Natural killer cell (primary cell): ENCODE results near the gene SMPD2. TPM values are rescaled to one million over a fixed set of nuclear protein-coding genes. Genes with fewer than 3 reads are reported as not detected.

Experiments used
- ATAC-seq, 3 donors: fragments of 150-1000 bp in 2 of 3; fragments of 200-7000 bp in 1 of 3; cut with Tn5 transposase; 1 replicate in 1 of 3; 2 replicates in 2 of 3; pipeline ENCODE4 v1.10.0; 2021; ENCODE audit warnings: mild to moderate bottlenecking in 2 of 3, moderate library complexity in 2 of 3
- DNase-seq, 2 donors: peaks; one replicate each; pipeline versions ENCODE4 v3.0.0 to v3.0.0-alpha.2; 2013 to 2021; ENCODE audit warnings: mixed read lengths in 1 of 2
- H3K27ac ChIP-seq: one replicate; pipeline ENCODE4 v1.5.1; 2013; ENCODE audit warnings: mild to moderate bottlenecking, low read length
- H3K27me3 ChIP-seq: one replicate; pipeline ENCODE4 v1.6.1; 2013; ENCODE audit warnings: low read length; ENCODE audit not compliant: control insufficient read depth, insufficient read depth
- H3K36me3 ChIP-seq: one replicate; pipeline ENCODE4 v1.6.1; 2013; ENCODE audit warnings: low read length; ENCODE audit not compliant: control insufficient read depth, insufficient read depth
- H3K4me1 ChIP-seq: one replicate; pipeline ENCODE4 v1.6.1; 2013; ENCODE audit warnings: low read length; ENCODE audit not compliant: control insufficient read depth, insufficient read depth
- H3K4me3 ChIP-seq: one replicate; pipeline ENCODE4 v1.5.1; 2013; ENCODE audit warnings: low read length
- H3K9me3 ChIP-seq: one replicate; pipeline ENCODE4 v1.6.1; 2013; ENCODE audit warnings: low read length; ENCODE audit not compliant: control insufficient read depth, insufficient read depth
- H3K27ac Mint-ChIP-seq, 2 donors: one replicate each; pipeline ENCODE4 v1.8.0; 2022; ENCODE audit warnings: mild to moderate bottlenecking in 2 of 2, mixed read lengths in 2 of 2, moderate library complexity in 1 of 2
- H3K27me3 Mint-ChIP-seq, 2 donors: one replicate each; pipeline ENCODE4 v1.8.0; 2022; ENCODE audit warnings: low read depth in 2 of 2, mixed read lengths in 2 of 2
- H3K36me3 Mint-ChIP-seq: one replicate; pipeline ENCODE4 v1.8.0; 2022; ENCODE audit warnings: mixed read lengths
- H3K4me1 Mint-ChIP-seq, 2 donors: one replicate each; pipeline ENCODE4 v1.8.0; 2022; ENCODE audit warnings: mixed read lengths in 2 of 2
- H3K4me3 Mint-ChIP-seq: one replicate; pipeline ENCODE4 v1.8.0; 2022; ENCODE audit warnings: mild to moderate bottlenecking, moderate library complexity, mixed read lengths
- H3K9me3 Mint-ChIP-seq, 2 donors: one replicate each; pipeline ENCODE4 v1.8.0; 2022; ENCODE audit warnings: mixed read lengths in 2 of 2
- WGBS: methylation state at CpG from one replicate; pipeline ENCODE4 v1.1.7; 2013; ENCODE audit warnings: missing lambda C conversion rate; ENCODE audit not compliant: insufficient coverage; 5-methylcytosine and 5-hydroxymethylcytosine counted together
- intact Hi-C: fragments of 100-400 bp; cut with micrococcal nuclease; formaldehyde crosslinking; loops from one replicate; pipeline ENCODE4 v1.14.2; 2022
- total RNA-seq, 4 donors: library from RNA; stranded (reverse); fragments of 120-200 nt in 1 of 4; gene quantifications; one replicate each; pipeline versions ENCODE4 v1.2.3 to v1.2.4, GENCODE V29; 2013 to 2022
- TF ChIP-seq, protein P1 (sequence below): fragments of 200-600 bp; IDR thresholded peaks from one replicate; pipeline ENCODE4 v1.8.0; 2022; ENCODE audit warnings: antibody characterized with exemption

The SMPD2 gene
- total RNA-seq, 3 donors from 2014 or later (not counting 1 experiment from before 2014, with no cell fraction given), result 25.0 to 37.3 (median 29.3) TPM

DNA sequence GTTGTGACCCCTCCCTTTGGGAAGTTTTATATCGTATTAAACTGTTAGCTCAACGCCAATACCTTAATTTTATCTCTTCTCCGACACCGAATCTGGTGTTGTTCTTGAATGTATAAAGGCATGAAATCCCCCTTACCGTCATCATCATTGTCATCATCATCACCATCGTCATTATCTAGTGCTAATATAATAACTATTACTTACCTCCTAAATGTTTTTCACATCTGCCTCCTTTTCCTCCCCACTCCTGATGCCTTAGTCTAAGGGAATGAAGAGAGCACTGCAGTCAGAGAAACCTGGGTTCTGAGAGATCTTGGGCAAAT, 43.2 kb downstream of the SMPD2 start:
- H3K27me3 ChIP-seq, result no peaks in the 10 kb centered on the region
- no peaks in the 10 kb centered on the region for H3K9me3 Mint-ChIP-seq
- TF ChIP-seq, protein P1, sequence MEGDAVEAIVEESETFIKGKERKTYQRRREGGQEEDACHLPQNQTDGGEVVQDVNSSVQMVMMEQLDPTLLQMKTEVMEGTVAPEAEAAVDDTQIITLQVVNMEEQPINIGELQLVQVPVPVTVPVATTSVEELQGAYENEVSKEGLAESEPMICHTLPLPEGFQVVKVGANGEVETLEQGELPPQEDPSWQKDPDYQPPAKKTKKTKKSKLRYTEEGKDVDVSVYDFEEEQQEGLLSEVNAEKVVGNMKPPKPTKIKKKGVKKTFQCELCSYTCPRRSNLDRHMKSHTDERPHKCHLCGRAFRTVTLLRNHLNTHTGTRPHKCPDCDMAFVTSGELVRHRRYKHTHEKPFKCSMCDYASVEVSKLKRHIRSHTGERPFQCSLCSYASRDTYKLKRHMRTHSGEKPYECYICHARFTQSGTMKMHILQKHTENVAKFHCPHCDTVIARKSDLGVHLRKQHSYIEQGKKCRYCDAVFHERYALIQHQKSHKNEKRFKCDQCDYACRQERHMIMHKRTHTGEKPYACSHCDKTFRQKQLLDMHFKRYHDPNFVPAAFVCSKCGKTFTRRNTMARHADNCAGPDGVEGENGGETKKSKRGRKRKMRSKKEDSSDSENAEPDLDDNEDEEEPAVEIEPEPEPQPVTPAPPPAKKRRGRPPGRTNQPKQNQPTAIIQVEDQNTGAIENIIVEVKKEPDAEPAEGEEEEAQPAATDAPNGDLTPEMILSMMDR, result no peak
- H3K4me1 Mint-ChIP-seq, result peaks cover 36 to 47% of the 10 kb centered on the region in 2 donors
- peak overlapping the region; percentile 35 to 75 for H3K27ac Mint-ChIP-seq
- H3K4me1 ChIP-seq, result peaks cover 29% of the 10 kb centered on the region
- H3K36me3 ChIP-seq, result peaks cover 13% of the 10 kb centered on the region
- DNase-seq, result no peak
- H3K9me3 ChIP-seq, result no peaks in the 10 kb centered on the region
- WGBS, result 6% methylated on average over 2 of the region's 6 CpGs
- H3K27me3 Mint-ChIP-seq, result no peaks in the 10 kb centered on the region
- peak overlapping the region; percentile 35 for H3K4me3 ChIP-seq
- H3K4me3 Mint-ChIP-seq, result peak overlapping the region; percentile 80
- peak overlapping the region; percentile 60 for H3K27ac ChIP-seq
- intact Hi-C loops, result loop anchor here (1.0 to 2.0 kb wide), 3 partner anchors 25 to 101 kb away; partner anchors contain the start of genes CD164, PPIL6 and SMPD2
- ATAC-seq, result peak in 1 of 3 donors; percentile 7
- peaks cover 17% of the 10 kb centered on the region for H3K36me3 Mint-ChIP-seq

DNA sequence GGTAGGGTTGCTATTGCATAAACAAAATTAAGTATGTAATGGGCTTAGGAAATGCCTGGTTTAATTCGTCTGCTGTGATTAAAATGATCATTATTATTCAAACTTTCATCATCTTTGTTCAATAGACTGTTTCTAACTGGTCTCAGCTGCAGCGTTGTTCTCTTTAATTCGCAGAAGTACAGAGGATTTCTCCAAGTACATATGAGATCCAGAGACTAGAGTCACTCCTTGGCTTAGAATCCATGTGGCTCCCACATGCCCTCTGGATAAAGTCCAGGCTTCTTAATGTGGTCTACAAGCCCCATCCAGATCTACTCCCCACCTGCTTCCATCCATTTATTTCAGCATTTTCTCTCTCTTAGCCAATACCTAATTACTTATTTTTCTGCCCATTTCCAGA, 43.6 kb downstream of the SMPD2 start:
- Histone ChIP-seq H3K4me3 (no peak overlapping the region), H3K27ac (peak overlapping the region; percentile 60), H3K4me1 (peaks cover 28% of the 10 kb centered on the region), H3K9me3 (no peaks in the 10 kb centered on the region), H3K36me3 (peaks cover 13% of the 10 kb centered on the region), H3K27me3 (no peaks in the 10 kb centered on the region)
- Mint-ChIP-seq H3K4me1 (peaks cover 32 to 43% of the 10 kb centered on the region in 2 donors), H3K4me3 (peak overlapping the region; percentile 80), H3K27ac (peak overlapping the region; percentile 35 to 75), H3K36me3 (peaks cover 13% of the 10 kb centered on the region), H3K9me3 (no peaks in the 10 kb centered on the region), H3K27me3 (no peaks in the 10 kb centered on the region)
- ATAC-seq (no peak), DNase-seq (no peak)
- intact Hi-C loops, result no loop called here
- WGBS, result 79% methylated on average over 3 of the region's 3 CpGs
- TF ChIP-seq, protein P1, result no peak

DNA sequence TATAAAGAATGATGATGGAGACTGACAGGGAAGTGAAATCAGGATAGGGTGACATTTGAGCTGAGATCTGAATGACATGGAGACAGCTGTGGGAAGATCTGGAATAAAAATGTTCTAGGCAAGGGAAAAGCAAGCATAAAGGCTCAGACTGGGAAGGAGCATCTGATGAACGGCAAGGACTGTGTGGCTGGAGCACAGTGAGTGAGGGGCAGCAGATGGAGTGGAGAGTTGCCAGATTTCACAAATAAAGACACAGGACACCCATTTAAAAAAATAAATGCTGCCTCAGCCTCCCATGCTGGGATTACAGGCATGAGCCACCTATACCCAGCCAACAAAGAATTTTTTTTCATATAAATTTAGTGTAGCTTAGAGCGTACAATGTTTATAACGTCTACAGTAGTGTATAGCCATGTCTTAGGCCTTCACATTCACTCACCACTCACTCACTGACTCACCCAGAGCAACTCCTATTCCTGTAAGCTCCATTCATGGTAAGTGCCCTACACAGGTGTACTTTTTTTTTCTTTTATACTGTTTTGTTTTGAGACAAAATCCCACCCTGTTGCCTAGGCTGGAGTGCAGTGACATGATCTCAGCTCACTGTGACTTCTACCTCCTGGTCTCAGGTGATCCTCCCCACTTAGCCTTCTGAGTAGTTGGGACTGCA, 44.9 kb downstream of the SMPD2 start:
- Mint-ChIP-seq H3K4me1 (peaks cover 22 to 34% of the 10 kb centered on the region in 2 donors), H3K36me3 (peaks cover 11% of the 10 kb centered on the region), H3K4me3 (no peak overlapping the region), H3K27me3 (no peaks in the 10 kb centered on the region), H3K27ac (peak overlapping the region in 1 of 2 donors; percentile 75), H3K9me3 (no peaks in the 10 kb centered on the region)
- H3K27ac ChIP-seq, result no peak overlapping the region
- peaks cover 16% of the 10 kb centered on the region for H3K4me1 ChIP-seq
- no peak for ATAC-seq
- TF ChIP-seq, protein P1, result no peak
- DNase-seq, result no peak
- no peak overlapping the region for H3K4me3 ChIP-seq
- H3K36me3 ChIP-seq, result peaks cover 8% of the 10 kb centered on the region
- H3K27me3 ChIP-seq, result no peaks in the 10 kb centered on the region
- 97% methylated on average over 3 of the region's 3 CpGs for WGBS
- intact Hi-C loops, result no loop called here
- no peaks in the 10 kb centered on the region for H3K9me3 ChIP-seq

DNA sequence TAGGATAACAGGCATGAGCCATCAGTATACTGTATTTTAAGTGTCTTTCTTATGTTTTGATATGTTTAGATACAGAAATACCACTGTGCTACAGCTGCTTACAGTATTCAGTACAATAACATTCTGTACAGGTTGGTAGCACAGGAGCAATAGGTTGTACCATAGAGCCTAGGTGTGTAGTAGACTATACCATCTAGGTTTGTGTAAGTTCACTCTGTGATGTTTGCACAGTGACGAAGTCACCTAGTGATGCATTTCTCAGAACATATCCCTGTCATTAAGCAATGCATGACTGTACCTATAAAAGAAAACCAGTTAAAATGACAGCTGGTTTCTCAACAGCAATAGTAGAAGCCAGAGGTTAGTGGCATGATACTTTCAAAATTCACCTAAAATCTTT, 45.5 kb downstream of the SMPD2 start:
- peaks cover 18% of the 10 kb centered on the region for H3K4me1 ChIP-seq
- no peaks in the 10 kb centered on the region for H3K9me3 ChIP-seq
- H3K4me3 Mint-ChIP-seq, result no peak overlapping the region
- TF ChIP-seq, protein P1, result no peak
- no peak for ATAC-seq
- no peak overlapping the region for H3K4me3 ChIP-seq
- H3K4me1 Mint-ChIP-seq, result peaks cover 20 to 34% of the 10 kb centered on the region in 2 donors
- intact Hi-C loops, result no loop called here
- H3K27ac Mint-ChIP-seq, result no peak overlapping the region
- no peaks in the 10 kb centered on the region for H3K27me3 Mint-ChIP-seq
- H3K9me3 Mint-ChIP-seq, result no peaks in the 10 kb centered on the region
- WGBS, result 100% methylated on average over 1 of the region's 1 CpG
- H3K36me3 ChIP-seq, result peaks cover 5% of the 10 kb centered on the region
- no peaks in the 10 kb centered on the region for H3K27me3 ChIP-seq
- peaks cover 9% of the 10 kb centered on the region for H3K36me3 Mint-ChIP-seq
- H3K27ac ChIP-seq, result no peak overlapping the region
- no peak for DNase-seq
